Activated B cell treated with CpG ODN at 0.5 μM for 24 hours (primary cell): ENCODE data around the gene FAM227A. TPM values are rescaled to one million over a fixed set of nuclear protein-coding genes. Genes with fewer than 3 reads are reported as not detected.
A peak's percentile ranks its signal among the peaks of the same experiment; 100 is the strongest.

Experiments
- ATAC-seq: fragments of 200-7000 bp; cut with Tn5 transposase; one replicate; pipeline ENCODE4 v1.10.0; 2021; ENCODE audit warnings: low read depth, mild to moderate bottlenecking, moderate library complexity
- CTCF ChIA-PET: fragments of 350-600 bp; sonication (Branson Sonifier 250); formaldehyde crosslinking; loops from one replicate; lab custom pipeline; 2021; ENCODE audit warnings: antibody characterized with exemption; lab: Charles Lee
- POLR2A ChIA-PET: fragments of 350-600 bp; sonication (Branson Sonifier 250); formaldehyde crosslinking; loops from one replicate; lab custom pipeline; 2021; ENCODE audit warnings: antibody characterized with exemption; lab: Charles Lee
- DNase-seq: peaks from one replicate; pipeline ENCODE4 v3.0.0; 2022
- H3K27ac Mint-ChIP-seq: one replicate; pipeline ENCODE4 v1.8.0; 2020; ENCODE audit warnings: mixed read lengths
- H3K27me3 Mint-ChIP-seq: one replicate; pipeline ENCODE4 v1.8.0; 2021; ENCODE audit warnings: mixed read lengths
- H3K36me3 Mint-ChIP-seq: one replicate; pipeline ENCODE4 v1.8.0; 2021; ENCODE audit warnings: low read depth, mixed read lengths
- H3K4me1 Mint-ChIP-seq: one replicate; pipeline ENCODE4 v1.8.0; 2021; ENCODE audit warnings: mixed read lengths
- H3K4me3 Mint-ChIP-seq: one replicate; pipeline ENCODE4 v1.8.0; 2020; ENCODE audit warnings: mild to moderate bottlenecking, mixed read lengths
- H3K9me3 Mint-ChIP-seq: one replicate; pipeline ENCODE4 v1.8.0; 2020; ENCODE audit warnings: mixed read lengths
- CTCF ChIP-seq: fragments of 200-600 bp; IDR thresholded peaks from one replicate; pipeline ENCODE4 v1.8.0; 2022; ENCODE audit warnings: antibody characterized with exemption, mild to moderate bottlenecking
- intact Hi-C: fragments of 100-400 bp; cut with micrococcal nuclease; formaldehyde crosslinking; loops from one replicate; pipeline ENCODE4 v1.15.1; 2024
- total RNA-seq: library from RNA; stranded (reverse); gene quantifications from 2 replicates; pipeline ENCODE4 v1.2.3, GENCODE V29; 2022

FAM227A gene
- total RNA-seq, 1 donor from 2014 or later = 0.20 TPM

GRCh38 chr22:38700270-38700788 is 44.1 kb upstream of the FAM227A start:
- intact Hi-C loops = loop anchor here (1.0 to 10.0 kb wide), 7 partner anchors 19 to 1344 kb away; partner anchors contain the start of genes CBY1, CSNK1E, DDX17 and FAM227A
- peak; percentile 8 for ATAC-seq
- CTCF ChIA-PET = interaction anchor here (2.7 kb wide), 1 partner anchor 18 kb away, joined by 19 read pairs; the partner anchor contains the start of gene TOMM22
- TF ChIP-seq CTCF = no peak
- POLR2A ChIA-PET = interaction anchor here (3.4 kb wide), 1 partner anchor 18 kb away, joined by 23 read pairs; the partner anchor contains the start of gene TOMM22
- H3K27me3 Mint-ChIP-seq = no peaks in the 10 kb centered on the region
- peak overlapping the region; percentile 92 for H3K4me3 Mint-ChIP-seq
- no peaks in the 10 kb centered on the region for H3K9me3 Mint-ChIP-seq
- DNase-seq = no peak
- H3K36me3 Mint-ChIP-seq = peaks cover 20% of the 10 kb centered on the region
- H3K27ac Mint-ChIP-seq = peak overlapping the region; percentile 94
- H3K4me1 Mint-ChIP-seq = peaks cover 68% of the 10 kb centered on the region

GRCh38 chr22:38699784-38700183 is 43.6 kb upstream of the FAM227A start:
- no peak for TF ChIP-seq CTCF
- ChIA-PET POLR2A (interaction anchor here (0.6 to 3.4 kb wide), 4 partner anchors 10 to 18 kb away, joined by 3 to 23 read pairs (median 4); partner anchors contain the start of gene TOMM22), CTCF (interaction anchor here (2.7 kb wide), 1 partner anchor 18 kb away, joined by 19 read pairs; the partner anchor contains the start of gene TOMM22)
- peaks cover 22% of the 10 kb centered on the region for H3K36me3 Mint-ChIP-seq
- H3K27me3 Mint-ChIP-seq = no peaks in the 10 kb centered on the region
- intact Hi-C loops = loop anchor here (1.0 to 10.0 kb wide), 7 partner anchors 18 to 1345 kb away; partner anchors contain the start of genes CBY1, CSNK1E, DDX17 and FAM227A
- no peak for DNase-seq
- peak overlapping the region; percentile 92 for H3K4me3 Mint-ChIP-seq
- H3K4me1 Mint-ChIP-seq = peaks cover 66% of the 10 kb centered on the region
- peak overlapping the region; percentile 94 for H3K27ac Mint-ChIP-seq
- ATAC-seq = no peak
- H3K9me3 Mint-ChIP-seq = no peaks in the 10 kb centered on the region

- no peak for DNase-seq
- intact Hi-C loops = no loop called here
- H3K27me3 Mint-ChIP-seq = no peaks in the 10 kb centered on the region
- ATAC-seq = no peak
- H3K9me3 Mint-ChIP-seq = no peaks in the 10 kb centered on the region
- H3K36me3 Mint-ChIP-seq = peaks cover 27% of the 10 kb centered on the region
- H3K27ac Mint-ChIP-seq = peak overlapping the region; percentile 94
- H3K4me1 Mint-ChIP-seq = peaks cover 65% of the 10 kb centered on the region
- ChIA-PET CTCF (interaction anchor here (2.7 kb wide), 1 partner anchor 17 kb away, joined by 19 read pairs; the partner anchor contains the start of gene TOMM22), POLR2A (interaction anchor here (0.6 to 3.4 kb wide), 4 partner anchors 9 to 17 kb away, joined by 3 to 23 read pairs (median 4); partner anchors contain the start of gene TOMM22)
- H3K4me3 Mint-ChIP-seq = peak overlapping the region; percentile 92
- no peak for TF ChIP-seq CTCF
Measured at GRCh38 chr22:38699143-38699542, 43.0 kb upstream of the FAM227A start.

GRCh38 chr22:38698407-38699094 is 42.4 kb upstream of the FAM227A start:
- H3K4me3 Mint-ChIP-seq = peak overlapping the region; percentile 92
- no peak for DNase-seq
- no peaks in the 10 kb centered on the region for H3K27me3 Mint-ChIP-seq
- TF ChIP-seq CTCF = no peak
- intact Hi-C loops = no loop called here
- H3K4me1 Mint-ChIP-seq = peaks cover 67% of the 10 kb centered on the region
- ChIA-PET CTCF (interaction anchor here (2.7 kb wide), 1 partner anchor 16 kb away, joined by 19 read pairs; the partner anchor contains the start of gene TOMM22), POLR2A (interaction anchor here (1.2 to 3.4 kb wide), 3 partner anchors 9 to 17 kb away, joined by 3 to 23 read pairs (median 5); partner anchors contain the start of gene TOMM22)
- no peak for ATAC-seq
- H3K36me3 Mint-ChIP-seq = peaks cover 29% of the 10 kb centered on the region
- H3K9me3 Mint-ChIP-seq = no peaks in the 10 kb centered on the region
- peak overlapping the region; percentile 65 for H3K27ac Mint-ChIP-seq
